ENCODE measurements around the gene PSMB7.

PSMB7 gene

GRCh38 chr9:124423591-124423990 is 8.3 kb upstream of the PSMB7 start:
- WGBS (ENCODE audit: extremely low coverage, insufficient coverage, insufficient read length), result no CpG with 5 or more reads among the region's 11 CpGs
- no peaks in the 10 kb centered on the region for H3K27me3 ChIP-seq (ENCODE audit: insufficient read depth, low read length)
- no peak overlapping the region for H3K18ac ChIP-seq (ENCODE audit: low read length)
- no peak overlapping the region for H3K27ac ChIP-seq (ENCODE audit: low read depth, low read length)
- no peak overlapping the region for H2AK5ac ChIP-seq (ENCODE audit: low read length)
- no peak overlapping the region for H2BK5ac ChIP-seq (ENCODE audit: low read depth, low read length, poor library complexity)
- H3K4me1 ChIP-seq (ENCODE audit: control insufficient read depth in 1 of 2, insufficient read depth in 2 of 2, low read length in 2 of 2), result no peaks in the 10 kb centered on the region
- H3K4me3 ChIP-seq (ENCODE audit: low read depth, low read length), result no peak overlapping the region
- H3K79me1 ChIP-seq (ENCODE audit: low read length), result no peaks in the 10 kb centered on the region
- H3K9ac ChIP-seq (ENCODE audit: low read length), result no peak overlapping the region
- no peak overlapping the region for H4K8ac ChIP-seq (ENCODE audit: low read depth, low read length)
- H3K79me2 ChIP-seq (ENCODE audit: control insufficient read depth, insufficient read depth, low read length, poor library complexity), result no peaks in the 10 kb centered on the region
- no peak overlapping the region for H4K91ac ChIP-seq (ENCODE audit: low read depth, low read length)
- no peak overlapping the region for H3K14ac ChIP-seq (ENCODE audit: low read length)
- no peak overlapping the region for H2BK120ac ChIP-seq (ENCODE audit: insufficient read depth, low read length, poor library complexity)
- H2AFZ ChIP-seq (ENCODE audit: insufficient read depth, low read length, poor library complexity), result no peak overlapping the region
- no peak overlapping the region for H3K23ac ChIP-seq (ENCODE audit: low read length)
- no peak overlapping the region for H3K4ac ChIP-seq (ENCODE audit: low read depth, low read length)
- no peaks in the 10 kb centered on the region for H3K9me3 ChIP-seq (ENCODE audit: insufficient read depth, low read depth, low read length)
- no peaks in the 10 kb centered on the region for H3K36me3 ChIP-seq (ENCODE audit: control insufficient read depth in 1 of 2, insufficient read depth in 2 of 2, low read length in 2 of 2)
- no peak for DNase-seq
- H2BK12ac ChIP-seq (ENCODE audit: low read length), result no peak overlapping the region
- H4K12ac ChIP-seq (ENCODE audit: low read depth, low read length), result no peak overlapping the region
- H3K4me2 ChIP-seq (ENCODE audit: low read length), result no peak overlapping the region

- Histone ChIP-seq H3K4me3 (ENCODE audit: low read depth, low read length) (no peak overlapping the region), H3K14ac (ENCODE audit: low read length) (no peak overlapping the region), H3K27ac (ENCODE audit: low read depth, low read length) (no peak overlapping the region), H3K27me3 (ENCODE audit: insufficient read depth, low read length) (no peaks in the 10 kb centered on the region), H3K18ac (ENCODE audit: low read length) (no peak overlapping the region), H3K9me3 (ENCODE audit: insufficient read depth, low read depth, low read length) (no peaks in the 10 kb centered on the region), H2BK5ac (ENCODE audit: low read depth, low read length, poor library complexity) (no peak overlapping the region), H3K79me1 (ENCODE audit: low read length) (no peaks in the 10 kb centered on the region), H2BK120ac (ENCODE audit: insufficient read depth, low read length, poor library complexity) (no peak overlapping the region), H3K9ac (ENCODE audit: low read length) (no peak overlapping the region), H2BK12ac (ENCODE audit: low read length) (no peak overlapping the region), H3K36me3 (ENCODE audit: control insufficient read depth in 1 of 2, insufficient read depth in 2 of 2, low read length in 2 of 2) (no peaks in the 10 kb centered on the region), H3K23ac (ENCODE audit: low read length) (no peak overlapping the region), H4K8ac (ENCODE audit: low read depth, low read length) (no peak overlapping the region), H2AK5ac (ENCODE audit: low read length) (no peak overlapping the region), H3K79me2 (ENCODE audit: control insufficient read depth, insufficient read depth, low read length, poor library complexity) (no peaks in the 10 kb centered on the region), H3K4me1 (ENCODE audit: control insufficient read depth in 1 of 2, insufficient read depth in 2 of 2, low read length in 2 of 2) (no peaks in the 10 kb centered on the region), H3K4ac (ENCODE audit: low read depth, low read length) (no peak overlapping the region), H2AFZ (ENCODE audit: insufficient read depth, low read length, poor library complexity) (no peak overlapping the region), H4K91ac (ENCODE audit: low read depth, low read length) (no peak overlapping the region), H3K4me2 (ENCODE audit: low read length) (no peak overlapping the region), H4K12ac (ENCODE audit: low read depth, low read length) (no peak overlapping the region)
- WGBS (ENCODE audit: extremely low coverage, insufficient coverage, insufficient read length), result no CpG with 5 or more reads among the region's 5 CpGs
- DNase-seq, result no peak
These were observed 7.9 kb upstream of the PSMB7 start for GRCh38 chr9:124423155-124423554.

GRCh38 chr9:124420991-124421543 is 5.8 kb upstream of the PSMB7 start:
- no peak overlapping the region for H2BK120ac ChIP-seq (ENCODE audit: insufficient read depth, low read length, poor library complexity)
- H4K12ac ChIP-seq (ENCODE audit: low read depth, low read length), result no peak overlapping the region
- H3K4me3 ChIP-seq (ENCODE audit: low read depth, low read length), result no peak overlapping the region
- H3K27me3 ChIP-seq (ENCODE audit: insufficient read depth, low read length), result no peaks in the 10 kb centered on the region
- no peak for DNase-seq
- H3K9me3 ChIP-seq (ENCODE audit: insufficient read depth, low read depth, low read length), result no peaks in the 10 kb centered on the region
- H2BK12ac ChIP-seq (ENCODE audit: low read length), result no peak overlapping the region
- WGBS (ENCODE audit: extremely low coverage, insufficient coverage, insufficient read length), result no CpG with 5 or more reads among the region's 7 CpGs
- H3K4ac ChIP-seq (ENCODE audit: low read depth, low read length), result no peak overlapping the region
- no peaks in the 10 kb centered on the region for H3K36me3 ChIP-seq (ENCODE audit: control insufficient read depth in 1 of 2, insufficient read depth in 2 of 2, low read length in 2 of 2)
- H2BK5ac ChIP-seq (ENCODE audit: low read depth, low read length, poor library complexity), result no peak overlapping the region
- no peak overlapping the region for H2AFZ ChIP-seq (ENCODE audit: insufficient read depth, low read length, poor library complexity)
- H3K4me2 ChIP-seq (ENCODE audit: low read length), result no peak overlapping the region
- no peak overlapping the region for H2AK5ac ChIP-seq (ENCODE audit: low read length)
- H4K91ac ChIP-seq (ENCODE audit: low read depth, low read length), result no peak overlapping the region
- no peaks in the 10 kb centered on the region for H3K79me2 ChIP-seq (ENCODE audit: control insufficient read depth, insufficient read depth, low read length, poor library complexity)
- no peaks in the 10 kb centered on the region for H3K79me1 ChIP-seq (ENCODE audit: low read length)
- H3K9ac ChIP-seq (ENCODE audit: low read length), result no peak overlapping the region
- no peak overlapping the region for H3K14ac ChIP-seq (ENCODE audit: low read length)
- no peak overlapping the region for H4K8ac ChIP-seq (ENCODE audit: low read depth, low read length)
- no peaks in the 10 kb centered on the region for H3K4me1 ChIP-seq (ENCODE audit: control insufficient read depth in 1 of 2, insufficient read depth in 2 of 2, low read length in 2 of 2)
- H3K18ac ChIP-seq (ENCODE audit: low read length), result no peak overlapping the region
- H3K27ac ChIP-seq (ENCODE audit: low read depth, low read length), result no peak overlapping the region
- H3K23ac ChIP-seq (ENCODE audit: low read length), result no peak overlapping the region

- H3K23ac ChIP-seq (ENCODE audit: low read length), result no peak overlapping the region
- no peak overlapping the region for H3K4me3 ChIP-seq (ENCODE audit: low read depth, low read length)
- no peak overlapping the region for H2AK5ac ChIP-seq (ENCODE audit: low read length)
- H2BK120ac ChIP-seq (ENCODE audit: insufficient read depth, low read length, poor library complexity), result no peak overlapping the region
- peak overlapping the region; percentile 4 for H4K8ac ChIP-seq (ENCODE audit: low read depth, low read length)
- no peak overlapping the region for H2BK5ac ChIP-seq (ENCODE audit: low read depth, low read length, poor library complexity)
- H4K91ac ChIP-seq (ENCODE audit: low read depth, low read length), result no peak overlapping the region
- H3K14ac ChIP-seq (ENCODE audit: low read length), result no peak overlapping the region
- H3K9me3 ChIP-seq (ENCODE audit: insufficient read depth, low read depth, low read length), result peaks cover 2% of the 10 kb centered on the region
- no peak overlapping the region for H3K27ac ChIP-seq (ENCODE audit: low read depth, low read length)
- H3K4ac ChIP-seq (ENCODE audit: low read depth, low read length), result no peak overlapping the region
- H3K9ac ChIP-seq (ENCODE audit: low read length), result no peak overlapping the region
- no peaks in the 10 kb centered on the region for H3K36me3 ChIP-seq (ENCODE audit: control insufficient read depth in 1 of 2, insufficient read depth in 2 of 2, low read length in 2 of 2)
- H3K27me3 ChIP-seq (ENCODE audit: insufficient read depth, low read length), result no peaks in the 10 kb centered on the region
- no peak overlapping the region for H2BK12ac ChIP-seq (ENCODE audit: low read length)
- no CpG with 5 or more reads among the region's 6 CpGs for WGBS (ENCODE audit: extremely low coverage, insufficient coverage, insufficient read length)
- H3K18ac ChIP-seq (ENCODE audit: low read length), result no peak overlapping the region
- H4K12ac ChIP-seq (ENCODE audit: low read depth, low read length), result no peak overlapping the region
- no peak for DNase-seq
- no peak overlapping the region for H2AFZ ChIP-seq (ENCODE audit: insufficient read depth, low read length, poor library complexity)
- no peaks in the 10 kb centered on the region for H3K4me1 ChIP-seq (ENCODE audit: control insufficient read depth in 1 of 2, insufficient read depth in 2 of 2, low read length in 2 of 2)
- no peak overlapping the region for H3K4me2 ChIP-seq (ENCODE audit: low read length)
- H3K79me1 ChIP-seq (ENCODE audit: low read length), result peaks cover 3% of the 10 kb centered on the region
- H3K79me2 ChIP-seq (ENCODE audit: control insufficient read depth, insufficient read depth, low read length, poor library complexity), result peaks cover 2% of the 10 kb centered on the region
These were observed 4.7 kb upstream of the PSMB7 start for GRCh38 chr9:124419832-124420489.
